ENCODE measurements around the gene FREM2.

DNA sequence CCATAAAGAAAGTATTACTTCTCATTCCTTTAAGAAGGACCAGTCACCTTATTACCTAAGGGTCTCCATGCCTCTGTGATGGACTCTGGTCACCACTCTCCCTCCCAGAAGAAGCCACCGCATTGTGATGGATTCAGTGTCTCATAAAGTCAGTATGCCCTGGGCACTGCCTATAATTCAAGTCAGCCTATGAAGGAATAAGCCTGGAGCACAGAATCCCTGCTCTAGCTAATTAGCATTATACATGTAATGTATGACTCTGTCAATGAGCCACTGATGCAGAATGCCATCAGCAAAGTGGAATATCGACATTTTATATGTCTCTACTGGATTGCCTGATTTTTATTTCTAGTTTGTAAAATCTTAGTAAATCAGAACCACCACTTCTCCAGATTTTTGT, 14.9 kb upstream of the FREM2 start:
- TF ChIP-seq POLR2AphosphoS5 (IDR thresholded peaks at IDR 0.05) (no peak), POLR2A (IDR thresholded peaks at IDR 0.05) (no peak)
- TF ChIP-seq, protein P1, sequence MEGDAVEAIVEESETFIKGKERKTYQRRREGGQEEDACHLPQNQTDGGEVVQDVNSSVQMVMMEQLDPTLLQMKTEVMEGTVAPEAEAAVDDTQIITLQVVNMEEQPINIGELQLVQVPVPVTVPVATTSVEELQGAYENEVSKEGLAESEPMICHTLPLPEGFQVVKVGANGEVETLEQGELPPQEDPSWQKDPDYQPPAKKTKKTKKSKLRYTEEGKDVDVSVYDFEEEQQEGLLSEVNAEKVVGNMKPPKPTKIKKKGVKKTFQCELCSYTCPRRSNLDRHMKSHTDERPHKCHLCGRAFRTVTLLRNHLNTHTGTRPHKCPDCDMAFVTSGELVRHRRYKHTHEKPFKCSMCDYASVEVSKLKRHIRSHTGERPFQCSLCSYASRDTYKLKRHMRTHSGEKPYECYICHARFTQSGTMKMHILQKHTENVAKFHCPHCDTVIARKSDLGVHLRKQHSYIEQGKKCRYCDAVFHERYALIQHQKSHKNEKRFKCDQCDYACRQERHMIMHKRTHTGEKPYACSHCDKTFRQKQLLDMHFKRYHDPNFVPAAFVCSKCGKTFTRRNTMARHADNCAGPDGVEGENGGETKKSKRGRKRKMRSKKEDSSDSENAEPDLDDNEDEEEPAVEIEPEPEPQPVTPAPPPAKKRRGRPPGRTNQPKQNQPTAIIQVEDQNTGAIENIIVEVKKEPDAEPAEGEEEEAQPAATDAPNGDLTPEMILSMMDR (IDR thresholded peaks at IDR 0.05) = no peak

Data from breast epithelium (tissue), 3 donors.